Liver (tissue), 3 donors: Measurements from ENCODE around the gene SETD7.

ENCODE experiments used
- ATF3 ChIP-seq: IDR thresholded peaks from 2 replicates; pipeline ENCODE4 v1.6.1; 2016; ENCODE audit warnings: antibody characterized with exemption
- CTCF ChIP-seq: fragments of 150-350 bp; IDR thresholded peaks from 2 replicates; pipeline ENCODE4 v1.5.1; 2017; ENCODE audit warnings: improper control_type of control experiment, low read depth, low read length; ENCODE audit not compliant: missing input control
- EGR1 ChIP-seq, 2 donors: IDR thresholded peaks; 2 replicates each; pipeline ENCODE4 v1.6.1; 2016 to 2018; ENCODE audit warnings: antibody characterized with exemption in 2 of 2, low read depth in 2 of 2
- FOXA1 ChIP-seq: IDR thresholded peaks from 2 replicates; pipeline ENCODE4 v1.6.1; 2016; ENCODE audit warnings: antibody characterized with exemption
- FOXA2 ChIP-seq: IDR thresholded peaks from 2 replicates; pipeline ENCODE4 v1.6.1; 2016; ENCODE audit warnings: antibody characterized with exemption
- GABPA ChIP-seq, 2 donors: IDR thresholded peaks in 1 of 2; conservative IDR thresholded peaks in 1 of 2; 2 replicates each; pipeline ENCODE4 v1.6.1; 2016; ENCODE audit warnings: antibody characterized with exemption in 2 of 2, mild to moderate bottlenecking in 1 of 2, moderate library complexity in 1 of 2
- JUND ChIP-seq, 2 donors: IDR thresholded peaks; 2 replicates each; pipeline ENCODE4 v1.6.1; 2016; ENCODE audit warnings: antibody characterized with exemption in 2 of 2
- MAX ChIP-seq: IDR thresholded peaks from 2 replicates; pipeline ENCODE4 v1.6.1; 2016; ENCODE audit warnings: antibody characterized with exemption
- RAD21 ChIP-seq, 2 donors: IDR thresholded peaks; 2 replicates each; pipeline ENCODE4 v1.6.1; 2016; ENCODE audit warnings: antibody characterized with exemption in 2 of 2, mild to moderate bottlenecking in 2 of 2
- REST ChIP-seq: IDR thresholded peaks from 2 replicates; pipeline ENCODE4 v1.6.1; 2016; ENCODE audit warnings: antibody characterized with exemption, mild to moderate bottlenecking
- RXRA ChIP-seq, 2 donors: IDR thresholded peaks; 2 replicates each; pipeline ENCODE4 v1.6.1; 2017 to 2018; ENCODE audit warnings: antibody characterized with exemption in 2 of 2, mild to moderate bottlenecking in 1 of 2
- SP1 ChIP-seq: IDR thresholded peaks from 2 replicates; pipeline ENCODE4 v1.6.1; 2018; ENCODE audit warnings: antibody characterized with exemption, mild to moderate bottlenecking
- TAF1 ChIP-seq: conservative IDR thresholded peaks from 2 replicates; pipeline ENCODE4 v1.6.1; 2016; ENCODE audit warnings: antibody characterized with exemption, mild to moderate bottlenecking
- ZBTB33 ChIP-seq: IDR thresholded peaks from 2 replicates; pipeline ENCODE4 v1.6.1; 2016; ENCODE audit warnings: antibody characterized with exemption
- donor health status: healthy.
- donor health status: healthy.

- no peak for TF ChIP-seq CTCF
- no peak for TF ChIP-seq MAX
- no peak for TF ChIP-seq TAF1
- TF ChIP-seq ZBTB33 = no peak
- TF ChIP-seq FOXA1 = no peak
- TF ChIP-seq ATF3 = no peak
- no peak for TF ChIP-seq RXRA (IDR thresholded peaks at IDR 0.05)
- no peak for TF ChIP-seq REST
- TF ChIP-seq GABPA (IDR thresholded peaks at IDR 0.05 in 1 of 2, conservative IDR thresholded peaks at IDR 0.05 in 1 of 2) = no peak
- no peak for TF ChIP-seq JUND (IDR thresholded peaks at IDR 0.05)
- TF ChIP-seq FOXA2 = no peak
- no peak for TF ChIP-seq EGR1 (IDR thresholded peaks at IDR 0.05; ENCODE audit: low read depth in 2 of 2)
- TF ChIP-seq RAD21 (IDR thresholded peaks at IDR 0.05) = no peak
- TF ChIP-seq SP1 = no peak
These were observed 8.0 kb downstream of the SETD7 start for GRCh38 chr4:139547979-139548378.
